HG02884 (cell line): ENCODE results near the gene GPSM3.
A peak's percentile ranks its signal among the peaks of the same experiment; 100 is the strongest.

Experiments
- ATAC-seq: cut with Tn5 transposase; IDR thresholded peaks from one replicate; pipeline ENCODE4 v1.9.1; 2021; ENCODE audit warnings: mild to moderate bottlenecking, moderate library complexity; ENCODE audit not compliant: unreplicated experiment

GPSM3 gene

GRCh38 chr6:32175711-32176475 lies 16.6 kb downstream of the GPSM3 start, which contains the start of gene AGPAT1:
Gene AGPAT1, minus strand, starts transcription at chr6:32176084. Its CDS starts 4,588 bp downstream, at chr6:32171496.
- no peak for ATAC-seq

GRCh38 chr6:32175322-32175710 lies 17.1 kb downstream of the GPSM3 start:
- ATAC-seq: no peak

DNA sequence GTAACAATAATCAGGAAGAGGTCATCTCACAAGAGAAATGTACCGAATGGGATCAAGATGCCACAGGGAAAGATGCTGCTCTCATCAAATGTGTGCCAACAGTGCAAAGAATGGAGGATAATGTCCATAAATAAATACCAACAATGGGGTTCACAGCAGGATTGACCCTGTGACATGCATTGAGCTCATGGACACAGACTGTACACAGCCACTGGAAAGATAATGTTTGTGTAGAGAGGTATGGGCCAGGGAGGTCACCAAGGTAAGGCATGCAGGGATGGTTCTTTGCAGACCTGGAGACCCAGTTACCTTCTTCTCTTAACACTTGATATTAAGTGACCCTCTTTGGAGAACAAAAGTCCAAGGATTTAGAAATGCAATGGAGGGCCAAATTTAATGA lies 18.0 kb downstream of the GPSM3 start:
- no peak for ATAC-seq

DNA sequence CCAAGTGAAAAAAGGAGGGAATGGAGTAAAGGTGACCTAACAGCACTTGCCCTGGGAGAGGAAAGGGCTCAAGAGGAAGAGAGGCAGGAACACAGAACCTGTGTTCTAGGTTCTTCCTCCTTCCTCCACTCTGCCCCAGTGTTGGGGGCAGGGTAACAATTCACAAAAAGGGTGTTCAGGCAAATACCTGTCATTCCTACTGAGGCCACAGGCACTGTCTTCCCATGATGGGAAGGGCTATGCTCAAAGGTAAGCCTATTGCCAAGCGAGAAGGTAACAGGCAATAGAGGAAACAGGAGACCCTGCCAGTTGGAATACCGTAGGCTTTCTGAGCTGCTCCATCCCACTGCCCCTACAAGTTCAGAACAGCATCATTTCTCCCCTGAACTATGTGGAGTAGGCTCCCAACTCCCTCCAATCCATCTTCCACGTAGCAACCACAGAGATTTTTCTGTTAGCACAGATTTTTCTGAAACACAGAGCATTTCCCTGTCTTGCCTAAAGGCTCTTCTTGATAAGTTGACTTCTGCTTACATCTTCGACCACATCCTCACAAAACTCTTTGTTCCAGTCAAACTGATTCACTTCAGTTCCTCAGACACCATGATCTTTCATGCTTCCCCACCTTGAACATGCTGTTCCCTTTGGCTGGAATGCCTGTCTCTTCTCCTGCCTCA lies 19.3 kb downstream of the GPSM3 start:
- ATAC-seq: no peak

DNA sequence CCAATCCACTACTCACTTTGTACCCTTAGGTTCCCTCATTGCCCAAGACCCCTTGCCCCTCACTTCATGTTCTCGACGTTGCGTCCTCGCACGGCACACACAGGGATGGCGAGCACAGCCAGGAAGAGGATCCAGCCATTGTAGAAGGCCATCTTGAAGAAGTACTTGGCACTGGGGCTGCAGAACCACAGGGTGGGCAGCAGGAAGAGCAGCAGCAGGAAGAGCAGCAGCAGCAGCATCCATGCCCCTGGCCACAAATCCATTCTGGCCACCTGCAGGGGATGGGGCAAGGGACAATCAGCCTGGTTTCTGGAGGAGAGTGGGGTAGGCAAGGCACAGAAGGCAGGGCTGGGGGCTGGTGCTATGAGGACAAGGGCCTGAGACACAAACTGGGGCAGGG lies 21.2 kb downstream of the GPSM3 start:
- no peak for ATAC-seq

GRCh38 chr6:32170294-32170693 lies 22.1 kb downstream of the GPSM3 start:
- no peak for ATAC-seq

DNA sequence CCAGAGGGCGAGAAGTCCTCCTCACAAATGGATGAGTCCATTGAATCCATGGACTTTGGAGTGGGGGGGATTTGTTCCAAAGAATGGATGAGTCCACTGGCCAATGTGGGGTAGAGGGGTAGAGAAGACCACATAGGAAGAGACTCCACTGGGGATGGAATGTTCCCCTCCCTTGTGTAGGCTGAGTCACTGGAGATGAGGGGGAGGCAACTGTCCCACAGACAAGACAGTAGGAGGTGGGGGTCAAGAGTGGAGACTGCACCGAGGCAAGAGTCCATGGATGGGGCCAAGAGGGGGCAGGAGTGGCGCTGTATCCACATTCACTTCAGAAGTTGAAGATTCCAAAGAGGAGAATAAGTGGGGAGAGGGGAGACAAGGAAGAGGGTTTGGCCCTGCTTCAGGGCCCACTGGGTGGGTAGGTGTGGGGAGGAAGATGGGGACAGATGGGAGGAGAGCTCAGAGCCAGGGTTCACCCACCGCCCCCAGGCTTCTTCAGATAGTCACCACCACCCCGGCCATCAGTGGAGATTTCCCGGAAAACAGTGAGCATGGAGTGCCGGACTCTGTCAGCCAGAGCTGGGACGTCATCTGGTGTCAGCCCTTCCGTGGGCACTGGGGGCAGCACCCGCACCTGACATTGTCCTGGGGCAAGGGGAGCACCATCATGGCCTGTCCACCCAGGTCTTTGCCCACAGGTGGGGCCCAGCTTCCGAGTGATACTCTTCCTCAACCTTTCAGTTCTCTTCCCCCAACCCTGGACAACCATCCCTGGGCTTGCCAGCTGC lies 23.4 kb downstream of the GPSM3 start:
- no peak for ATAC-seq

GRCh38 chr6:32168350-32168749 lies 24.1 kb downstream of the GPSM3 start:
- ATAC-seq: no peak

DNA sequence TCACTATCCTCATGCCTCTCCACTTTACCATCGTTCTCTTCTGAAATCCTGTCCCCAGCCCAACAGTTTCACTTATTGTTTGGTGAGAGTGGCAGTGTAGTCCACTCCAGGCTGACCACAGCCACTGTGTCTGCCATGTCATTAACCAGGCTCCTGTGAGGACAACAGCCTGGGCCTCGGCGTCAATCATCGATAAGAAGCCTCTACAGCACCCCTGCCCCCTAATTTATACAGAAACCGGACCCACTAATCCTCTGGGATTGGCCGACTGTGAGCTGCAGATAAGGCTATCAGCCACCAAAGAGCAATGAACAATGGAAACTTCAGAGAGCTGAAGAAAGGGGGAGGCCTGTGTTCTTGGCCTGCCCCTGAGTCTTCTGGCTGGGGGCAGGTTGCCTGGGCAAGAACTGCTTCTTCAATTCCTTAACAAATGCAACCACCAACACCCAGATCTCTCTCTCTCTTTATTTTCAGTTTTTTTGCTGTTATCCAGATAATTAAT lies 24.6 kb downstream of the GPSM3 start:
- no peak for ATAC-seq

DNA sequence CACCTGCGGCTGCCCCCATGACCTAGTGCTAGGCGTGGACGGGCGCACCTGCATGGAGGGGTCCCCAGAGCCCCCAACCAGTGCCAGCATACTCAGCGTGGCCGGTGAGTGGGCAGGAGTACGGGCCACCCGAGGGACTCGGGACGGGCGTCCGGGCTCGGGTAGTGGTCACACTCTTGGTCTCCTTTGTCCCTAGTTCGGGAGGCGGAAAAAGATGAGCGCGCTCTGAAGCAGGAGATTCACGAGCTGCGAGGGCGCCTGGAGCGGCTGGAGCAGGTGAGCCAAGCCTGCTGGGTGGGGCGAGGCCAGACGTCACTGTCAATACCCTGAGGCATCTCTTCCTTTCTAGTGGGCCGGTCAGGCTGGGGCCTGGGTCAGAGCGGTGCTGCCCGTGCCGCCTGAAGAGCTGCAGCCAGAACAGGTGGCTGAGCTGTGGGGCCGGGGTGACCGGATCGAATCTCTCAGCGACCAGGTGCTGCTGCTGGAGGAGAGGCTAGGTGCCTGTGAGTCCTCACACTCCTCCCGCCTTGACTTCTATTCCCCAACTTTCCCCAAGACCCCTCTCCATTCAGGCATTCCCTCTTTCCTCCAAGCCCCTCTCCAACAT lies 25.2 kb downstream of the GPSM3 start:
- no peak for ATAC-seq

DNA sequence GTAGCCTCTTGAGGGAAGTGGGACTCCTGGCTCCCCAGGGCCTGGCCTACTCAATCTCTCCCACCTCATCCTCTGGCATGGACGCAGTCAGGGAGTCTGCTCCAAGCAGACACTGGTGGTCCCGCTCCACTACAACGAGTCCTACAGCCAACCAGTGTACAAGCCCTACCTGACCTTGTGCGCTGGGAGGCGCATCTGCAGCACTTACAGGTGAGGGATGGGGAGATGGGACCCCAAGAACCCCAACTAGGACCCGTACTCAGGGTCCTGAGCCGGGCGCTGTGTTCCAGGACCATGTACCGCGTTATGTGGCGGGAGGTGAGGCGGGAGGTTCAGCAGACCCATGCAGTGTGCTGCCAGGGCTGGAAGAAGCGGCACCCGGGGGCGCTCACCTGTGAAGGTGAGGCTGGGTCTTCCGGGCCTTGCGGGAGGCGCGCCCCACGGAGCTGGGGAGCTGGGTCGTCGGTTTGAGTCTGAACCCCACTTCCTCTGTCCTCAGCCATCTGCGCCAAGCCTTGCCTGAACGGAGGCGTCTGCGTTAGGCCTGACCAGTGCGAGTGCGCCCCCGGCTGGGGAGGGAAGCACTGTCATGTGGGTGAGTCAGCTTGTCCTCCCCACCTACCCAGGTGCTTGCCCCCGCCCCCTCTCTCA lies 25.9 kb downstream of the GPSM3 start:
- ATAC-seq: no peak

DNA sequence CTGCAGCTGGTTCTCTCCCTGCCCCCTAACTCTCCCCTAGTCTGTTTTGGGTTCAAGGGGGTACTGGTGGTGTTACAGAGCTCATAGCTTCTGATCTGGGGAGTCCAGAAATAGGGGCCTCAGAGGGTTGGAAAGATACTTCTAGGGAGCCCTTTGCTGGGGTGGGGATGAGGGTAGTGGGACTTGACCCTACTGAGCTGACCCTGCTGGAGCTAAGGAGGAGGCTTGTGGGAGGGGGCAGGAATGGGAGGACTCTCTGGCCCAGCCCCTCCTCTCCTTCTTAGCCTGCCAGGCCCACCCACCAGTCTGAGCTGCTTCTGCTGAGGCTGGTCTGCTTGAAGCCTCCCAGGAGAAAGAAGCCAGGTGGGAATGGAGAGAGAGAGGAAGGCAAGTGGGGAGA lies 28.1 kb downstream of the GPSM3 start, which contains the start of gene EGFL8:
Gene EGFL8, plus strand, starts transcription at position 301 of the 400 bp plus-strand sequence. CDS start 1,571 bp downstream, outside the sequence.
- no peak for ATAC-seq

GRCh38 chr6:32163559-32164258 lies 28.7 kb downstream of the GPSM3 start:
- no peak for ATAC-seq

- no peak for ATAC-seq
These were observed 34.4 kb downstream of the GPSM3 start for GRCh38 chr6:32158052-32158451.

DNA sequence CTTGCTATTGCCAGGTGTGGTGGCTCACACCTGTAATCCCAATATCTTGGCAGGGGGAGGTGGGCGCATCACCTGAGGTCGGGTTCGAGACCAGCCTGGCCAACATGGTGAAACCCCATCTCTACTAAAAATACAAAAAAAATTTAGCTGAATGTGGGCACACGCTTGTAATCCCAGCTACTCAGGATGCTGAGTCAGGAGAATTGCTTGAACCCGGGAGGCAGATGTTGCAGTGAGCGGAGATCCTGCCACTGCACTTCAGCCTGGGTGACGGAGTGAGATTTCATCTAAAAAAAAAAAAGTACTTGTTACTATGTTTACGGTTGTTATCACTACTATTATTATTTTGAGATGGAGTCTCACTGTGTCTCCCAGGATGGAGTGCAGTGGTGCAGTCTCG lies 35.6 kb downstream of the GPSM3 start:
- no peak for ATAC-seq

DNA sequence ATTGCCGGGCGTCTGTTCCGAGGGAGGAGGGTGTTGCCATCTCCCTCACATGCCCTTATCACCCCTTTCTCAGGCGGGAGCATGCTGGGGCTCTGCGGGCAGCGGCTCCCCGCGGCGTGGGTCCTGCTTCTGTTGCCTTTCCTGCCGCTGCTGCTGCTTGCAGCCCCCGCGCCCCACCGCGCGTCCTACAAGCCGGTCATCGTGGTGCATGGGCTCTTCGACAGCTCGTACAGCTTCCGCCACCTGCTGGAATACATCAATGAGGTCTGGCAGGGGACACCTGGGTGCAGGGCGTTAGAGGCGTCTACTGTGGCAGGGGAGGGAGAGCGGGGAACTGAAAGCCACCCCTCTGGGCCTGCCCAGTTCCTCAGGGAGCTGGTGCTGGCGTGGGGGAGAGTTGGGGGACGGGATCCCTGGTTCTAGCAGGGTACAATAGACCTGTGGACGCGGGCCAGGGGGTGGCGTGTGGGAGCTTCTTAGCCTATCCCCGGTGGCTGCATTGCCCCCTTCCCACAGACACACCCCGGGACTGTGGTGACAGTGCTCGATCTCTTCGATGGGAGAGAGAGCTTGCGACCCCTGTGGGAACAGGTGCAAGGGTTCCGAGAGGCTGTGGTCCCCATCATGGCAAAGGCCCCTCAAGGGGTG lies 37.8 kb downstream of the GPSM3 start:
- peak; percentile 52 for ATAC-seq

- peak; percentile 17 for ATAC-seq
These were observed 38.6 kb downstream of the GPSM3 start, which contains the start of gene PPT2 for GRCh38 chr6:32153564-32154513. Gene PPT2, plus strand, starts transcription at chr6:32154141. Its CDS starts 454 bp downstream, at chr6:32154595.
